HG03354 (cell line): ENCODE results near the gene LILRB1.
"Not testable (repeated sequence)": the region's sequence is repeated elsewhere in the genome, so short reads cannot be mapped to it uniquely, and the experiment has no call there.

Experiments
- ATAC-seq: cut with Tn5 transposase; IDR thresholded peaks from one replicate; pipeline ENCODE4 v1.9.1; 2021; ENCODE audit warnings: mild to moderate bottlenecking; ENCODE audit not compliant: unreplicated experiment, poor library complexity, severe bottlenecking

Gene LILRB1

DNA sequence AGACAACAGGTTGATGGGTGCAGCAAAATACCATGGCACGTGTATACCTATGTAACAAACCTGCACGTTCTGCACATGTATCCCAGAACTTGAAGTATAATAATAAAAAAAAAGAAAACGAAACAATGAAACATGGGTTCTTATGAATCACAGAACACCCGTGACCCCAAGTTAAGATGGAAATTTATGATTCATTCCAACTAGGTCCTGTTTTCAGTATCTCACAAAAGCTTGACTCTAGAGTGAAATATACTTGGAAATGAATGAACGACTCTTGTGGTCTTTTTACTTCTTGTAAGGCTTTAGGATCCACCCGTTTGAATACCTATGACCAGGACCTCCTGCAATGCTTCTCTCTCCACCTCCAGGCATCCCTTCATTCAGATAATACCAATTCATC, 29.0 kb downstream of the LILRB1 start:
- ATAC-seq = no peak

DNA sequence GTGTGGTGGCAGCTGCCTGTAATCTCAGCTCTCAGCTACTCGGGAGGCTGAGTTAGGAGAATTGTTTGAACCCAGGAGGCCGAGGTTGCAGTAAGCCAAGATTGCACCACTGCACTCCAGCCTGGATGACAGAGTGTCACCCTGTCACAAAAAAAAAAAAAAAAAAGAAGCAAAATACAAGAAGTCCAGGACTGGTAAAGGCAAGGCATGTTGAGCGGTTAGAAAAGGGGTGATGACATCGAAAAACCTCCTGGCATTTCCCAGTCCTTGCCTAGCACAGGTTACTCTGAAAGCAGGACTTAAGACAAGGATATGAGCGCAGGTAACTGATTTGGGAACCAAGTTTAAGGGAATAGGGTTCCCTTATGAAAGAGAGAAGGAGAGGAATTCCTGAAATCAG, 30.0 kb downstream of the LILRB1 start:
- no peak for ATAC-seq

DNA sequence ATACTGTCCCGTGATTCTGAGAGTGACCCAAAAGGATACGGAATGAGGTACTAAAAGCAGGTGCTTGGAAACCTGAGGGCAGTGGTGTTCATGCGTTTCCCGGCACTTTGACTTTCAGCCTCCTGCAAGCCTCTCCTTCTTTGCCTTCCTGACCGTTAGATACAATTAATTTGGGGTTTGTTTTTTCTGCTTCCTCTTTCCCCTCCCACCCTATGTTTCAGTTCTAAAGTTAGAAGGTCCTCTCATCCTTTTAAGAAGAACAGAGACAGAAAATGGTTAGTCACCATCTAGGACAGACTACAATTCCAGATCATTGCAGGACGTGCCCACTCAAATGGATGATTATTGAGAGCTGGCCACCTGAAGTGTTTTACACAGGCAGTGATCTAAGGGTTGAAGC, 30.7 kb downstream of the LILRB1 start:
- no peak for ATAC-seq

DNA sequence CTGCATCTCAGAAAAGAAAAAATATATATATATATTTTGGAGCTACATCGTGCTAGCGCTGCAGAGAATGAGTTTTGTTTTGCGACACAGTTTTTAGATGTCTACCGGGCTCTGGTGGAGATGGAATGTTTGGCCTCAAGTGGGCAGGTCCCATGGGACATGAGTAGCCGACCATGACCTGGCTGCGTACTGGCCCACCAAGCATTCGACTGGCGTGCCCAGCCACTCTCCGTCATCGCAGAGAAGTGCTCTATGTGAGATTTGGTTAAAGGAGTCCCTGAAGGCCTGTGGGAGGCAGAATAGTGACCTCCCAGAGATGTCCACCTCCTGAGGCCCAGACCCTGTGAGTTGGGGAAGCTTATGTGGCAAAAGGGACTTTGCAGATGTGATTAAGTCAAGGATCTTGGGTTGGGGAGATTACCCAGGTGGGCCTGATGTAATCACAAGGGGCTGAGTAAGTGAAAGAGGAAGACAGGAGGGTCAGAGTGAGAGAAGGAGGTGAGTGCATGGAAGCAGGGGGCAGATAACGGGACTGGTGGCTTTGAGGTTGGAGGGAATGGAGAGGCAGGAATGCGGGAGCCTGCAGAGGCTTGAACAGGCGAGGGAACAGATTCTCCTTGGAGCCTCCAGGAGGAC, 31.7 kb downstream of the LILRB1 start:
- ATAC-seq = no peak

DNA sequence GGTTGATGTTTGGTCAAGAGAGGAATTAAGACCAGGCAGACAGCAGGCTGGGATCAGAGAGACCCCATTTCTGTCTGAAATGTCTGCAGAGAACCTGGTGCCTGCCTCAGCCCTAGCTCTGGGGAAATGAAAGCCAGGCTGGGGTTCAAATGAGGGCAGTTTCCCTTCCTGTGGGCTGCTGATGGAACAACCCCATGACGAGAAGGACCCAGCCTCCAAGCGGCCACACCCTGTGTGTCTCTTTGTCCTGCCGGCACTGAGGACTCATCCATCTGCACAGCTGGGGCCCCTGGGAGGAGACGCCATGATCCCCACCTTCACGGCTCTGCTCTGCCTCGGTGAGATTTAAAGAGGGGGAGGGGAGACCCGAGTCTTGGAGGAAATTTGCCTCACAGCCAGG, 32.4 kb downstream of the LILRB1 start, which contains the start of gene LILRB4:
LILRB4 (plus strand) TSS at position 256 of the 400 bp plus-strand sequence; CDS start at position 305, 49 bp downstream.
- no peak for ATAC-seq

DNA sequence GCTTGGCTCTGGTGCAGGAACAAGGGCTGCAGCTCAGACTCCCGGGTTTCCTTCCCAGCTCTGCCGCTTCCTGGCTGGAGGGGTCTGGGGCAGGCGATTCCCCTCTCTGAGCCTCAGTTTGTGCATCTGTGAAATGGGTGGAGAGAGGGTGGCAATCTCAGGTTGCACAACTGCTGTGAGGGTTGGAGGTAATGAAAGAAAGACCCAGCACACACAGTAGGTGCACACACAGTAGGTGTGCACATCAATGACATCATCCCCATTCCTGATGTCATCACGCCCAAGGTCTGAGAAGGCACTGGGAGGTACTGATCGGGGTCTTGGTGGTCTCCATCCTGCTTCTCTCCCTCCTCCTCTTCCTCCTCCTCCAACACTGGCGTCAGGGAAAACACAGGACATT, 35.2 kb downstream of the LILRB1 start:
- no peak for ATAC-seq

DNA sequence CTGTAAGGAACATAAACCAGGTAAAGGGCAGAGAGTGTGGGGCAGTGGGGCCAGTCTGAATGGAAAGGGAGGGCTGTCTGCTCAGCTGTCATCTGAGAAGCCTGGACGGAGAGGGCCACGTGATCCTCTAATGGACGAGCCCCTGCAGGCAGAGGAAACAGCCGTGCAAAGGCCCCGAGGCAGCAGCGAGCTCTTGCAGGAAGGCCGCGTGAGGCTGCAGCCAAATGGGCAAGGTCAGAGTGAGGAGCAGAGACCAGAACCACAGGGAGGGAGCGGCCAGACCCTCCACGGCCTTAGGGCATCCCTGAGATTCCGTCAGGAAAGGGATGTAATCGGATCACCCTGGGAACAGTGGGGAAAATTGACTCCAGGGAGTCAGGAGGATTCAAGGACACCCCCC, 36.9 kb downstream of the LILRB1 start:
- ATAC-seq = no peak

DNA sequence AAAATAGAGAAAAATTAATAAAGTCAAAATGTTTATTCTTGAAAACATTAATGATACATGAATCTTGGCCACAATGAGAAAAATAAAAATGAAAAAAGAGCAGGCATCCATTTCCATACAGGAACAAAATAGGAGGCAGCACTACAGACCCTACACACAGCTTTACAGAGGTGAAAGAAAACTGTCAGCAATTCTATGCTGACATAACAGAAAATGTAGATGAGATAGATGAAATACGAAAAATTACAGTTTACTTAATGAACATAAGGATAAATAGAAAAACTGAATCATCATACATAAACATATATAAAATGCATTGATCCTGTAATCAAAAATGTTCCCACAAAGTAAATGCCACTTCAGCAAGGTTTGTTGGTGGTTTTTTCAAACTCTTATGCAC, 38.1 kb downstream of the LILRB1 start:
- ATAC-seq = no peak

DNA sequence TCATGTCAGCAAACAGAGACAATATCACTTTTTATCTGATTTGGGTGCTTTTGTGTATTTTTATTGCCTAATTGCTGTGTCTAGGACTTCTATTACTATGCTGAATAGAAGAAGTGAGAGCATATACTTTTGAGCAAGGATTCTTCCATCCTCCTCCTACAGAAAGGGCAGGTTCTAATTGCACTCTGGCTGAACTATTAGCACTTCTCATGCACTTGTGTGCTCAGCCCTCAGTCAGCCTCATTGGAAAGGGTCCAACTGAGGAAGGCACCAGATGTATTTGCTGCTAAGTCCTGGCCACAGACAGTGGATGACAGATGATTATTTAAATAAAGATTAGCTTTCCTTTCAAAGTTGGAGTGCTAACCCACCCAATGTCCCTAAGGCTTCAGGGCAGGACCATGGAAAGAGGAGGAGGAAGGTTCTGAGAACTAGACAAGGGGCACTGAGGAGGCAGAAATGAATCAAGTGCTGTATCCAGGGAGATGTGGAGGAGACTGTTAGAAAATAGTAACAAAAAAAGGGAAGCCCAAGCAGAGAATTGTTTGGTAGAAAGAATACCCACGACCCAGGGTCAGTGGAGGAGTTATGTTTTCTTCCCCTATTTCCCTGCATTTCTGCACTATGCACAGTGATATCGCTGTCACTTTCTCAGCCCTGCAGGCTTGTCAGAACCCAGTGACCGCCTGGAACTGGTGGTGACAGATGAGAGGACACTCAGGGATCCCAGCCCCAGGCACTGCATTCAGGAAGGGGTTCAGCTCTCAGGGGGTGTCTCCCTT, 40.5 kb downstream of the LILRB1 start:
- no peak for ATAC-seq

DNA sequence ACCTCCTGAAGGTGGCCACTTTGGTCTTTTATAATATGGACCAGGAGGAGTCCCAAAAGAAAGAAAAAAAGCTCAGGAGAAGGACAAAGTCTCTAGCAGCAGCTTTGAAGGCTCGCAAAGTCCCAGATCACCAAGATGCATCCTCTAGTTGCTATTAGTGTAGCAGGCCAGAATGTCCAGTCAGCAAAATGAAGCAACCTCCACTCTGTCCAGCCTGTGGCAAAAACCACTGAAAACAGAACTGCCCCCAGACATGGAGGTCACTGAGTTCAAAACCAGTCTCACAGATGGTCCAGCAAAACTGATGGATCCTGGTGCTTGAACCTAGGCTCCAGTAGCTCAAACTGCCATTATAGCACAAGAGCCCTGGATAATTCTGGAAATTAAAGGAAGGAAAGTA, 42.9 kb downstream of the LILRB1 start:
- no peak for ATAC-seq

DNA sequence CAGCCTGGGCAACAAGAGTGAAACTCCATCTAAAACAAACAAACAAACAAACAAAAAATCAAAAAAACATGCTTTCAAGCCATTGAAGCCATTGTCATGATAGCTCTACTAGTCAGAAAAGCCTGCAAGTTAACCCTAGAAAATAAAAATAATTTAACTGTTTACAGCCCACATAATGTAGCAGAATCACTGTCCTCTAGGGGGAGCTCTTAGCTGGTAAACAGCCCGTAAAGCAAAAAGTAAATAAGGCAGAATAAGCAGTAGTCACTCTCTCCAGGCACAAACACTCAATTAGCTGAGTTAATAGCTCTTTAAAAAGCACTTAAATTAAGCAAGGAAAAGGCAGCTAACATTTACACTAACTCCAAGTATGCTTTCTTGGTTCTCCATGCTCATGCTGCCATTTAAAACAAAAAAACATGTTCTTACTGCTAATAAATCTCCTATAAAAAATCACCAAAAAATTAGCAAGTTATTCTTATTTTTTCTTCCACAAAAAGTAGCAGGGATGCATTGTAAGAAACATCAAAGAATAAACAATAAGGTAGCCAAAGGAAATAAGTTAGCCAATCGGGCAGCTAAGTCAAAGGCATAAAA, 43.8 kb downstream of the LILRB1 start:
- no peak for ATAC-seq

DNA sequence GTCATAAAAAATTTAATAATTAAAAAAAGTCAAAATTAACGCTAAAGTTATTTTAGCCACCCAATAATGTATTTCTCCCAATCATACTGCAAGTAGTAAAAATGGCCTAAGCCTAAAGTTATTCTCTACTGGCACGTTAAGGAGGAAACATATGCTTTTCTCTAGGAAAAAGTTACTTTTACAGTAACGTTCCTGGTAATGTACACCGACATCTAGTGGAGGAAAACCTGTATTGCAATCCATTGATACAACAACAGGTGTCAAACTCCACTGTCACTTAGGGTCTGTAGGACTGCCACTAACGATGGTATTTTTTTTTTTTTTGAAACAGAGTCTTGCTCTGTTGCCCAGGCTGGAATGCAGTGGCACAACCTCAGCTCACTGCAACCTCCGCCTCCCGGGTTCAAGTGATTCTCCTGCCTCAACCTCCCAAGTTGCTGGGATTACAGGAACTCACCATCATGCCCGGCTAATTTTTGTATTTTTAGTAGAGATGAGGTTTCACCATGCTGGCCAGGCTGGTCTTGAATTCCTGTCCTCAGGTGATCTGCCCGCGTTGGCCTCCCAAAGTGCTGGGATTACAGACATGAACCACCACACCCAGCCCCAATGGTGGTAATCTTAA, 46.0 kb downstream of the LILRB1 start:
- not testable (repeated sequence) for ATAC-seq

DNA sequence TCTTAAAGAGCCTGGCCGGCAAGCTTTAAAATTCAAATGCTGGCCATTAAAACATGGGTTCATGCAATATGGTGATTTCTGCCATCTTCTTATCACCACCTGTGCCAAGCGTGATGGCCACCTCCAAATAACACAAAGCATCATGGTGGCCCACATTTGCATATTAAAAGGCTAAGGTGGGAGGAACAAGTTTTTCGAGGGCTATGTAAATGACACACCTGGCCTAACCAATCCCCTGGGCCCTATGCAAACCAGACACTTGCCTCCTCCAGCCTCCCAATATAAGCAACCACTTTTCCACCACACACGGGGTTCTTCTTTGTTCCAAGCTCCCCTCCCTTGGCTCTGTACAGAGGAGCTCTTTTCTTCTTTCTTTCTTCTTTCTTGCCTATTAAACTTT, 46.9 kb downstream of the LILRB1 start:
- ATAC-seq = no peak

DNA sequence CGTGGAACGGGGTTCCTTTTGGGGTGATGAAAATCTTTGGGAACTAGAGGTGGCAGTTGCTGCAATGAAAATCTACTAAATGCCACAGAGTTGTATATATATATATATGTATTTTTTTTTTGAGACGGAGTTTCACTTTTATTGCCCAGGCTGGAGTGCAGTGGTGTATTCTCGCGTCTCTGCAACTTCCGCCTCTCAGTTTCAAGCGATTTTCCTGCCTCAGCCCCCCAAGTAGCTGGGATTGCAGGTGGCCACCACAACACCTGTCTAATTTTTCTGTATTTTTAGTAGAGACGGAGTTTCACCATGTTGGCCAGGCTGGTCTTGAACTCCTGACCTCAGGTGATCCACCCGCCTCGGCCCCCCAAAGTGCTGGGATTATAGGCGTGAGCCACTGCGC, 51.3 kb downstream of the LILRB1 start:
- not testable (repeated sequence) for ATAC-seq

DNA sequence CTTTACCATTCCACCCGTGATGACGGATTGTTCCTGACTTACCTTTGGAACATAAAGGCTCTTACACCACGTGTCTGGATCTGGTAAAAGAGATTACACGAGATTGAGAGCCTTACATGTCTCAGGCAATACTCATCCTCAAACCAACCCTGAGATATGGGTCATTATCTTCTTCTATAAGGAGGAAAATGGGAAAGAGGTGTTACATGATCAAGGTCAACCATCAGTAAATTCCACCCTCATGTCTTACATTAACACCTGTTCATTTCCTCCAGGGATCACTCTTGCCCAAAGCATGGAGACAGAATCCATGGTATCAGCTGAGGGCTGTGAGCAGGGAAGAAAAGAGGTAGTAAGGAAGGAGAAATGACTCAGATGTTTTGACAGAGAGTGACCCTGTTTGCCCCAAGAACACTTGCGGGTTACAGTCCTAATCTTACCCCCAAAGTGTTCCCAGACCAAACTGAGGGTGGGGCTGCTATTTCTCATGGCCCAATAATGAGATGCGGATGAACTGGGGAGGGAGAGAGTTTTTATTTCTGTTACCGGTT, 52.1 kb downstream of the LILRB1 start:
- ATAC-seq = no peak

DNA sequence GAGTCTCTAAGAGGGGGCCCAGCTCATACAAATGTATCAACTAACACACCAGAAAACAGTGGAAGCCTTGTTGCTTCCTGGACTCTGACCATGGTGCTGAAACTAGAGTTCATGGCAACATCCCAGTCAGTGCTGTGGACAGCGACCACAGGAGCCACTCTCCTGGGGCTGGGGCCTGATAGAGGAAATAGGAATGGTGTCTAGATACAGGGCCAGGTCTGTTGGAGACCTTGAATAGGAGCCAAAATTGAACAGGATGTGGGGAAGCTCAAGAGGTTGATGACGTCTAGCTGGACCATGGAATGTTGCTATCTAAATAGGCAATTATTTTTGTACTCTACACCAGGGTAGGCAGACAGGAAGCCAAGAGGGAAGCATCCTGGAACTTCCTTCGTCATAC, 54.2 kb downstream of the LILRB1 start:
- ATAC-seq = no peak
